Testis (tissue), 2 donors: ENCODE data around the gene LRP1B.

Experiments
- POLR2A ChIP-seq: fragments of 450-650 bp; IDR thresholded peaks from one replicate; pipeline ENCODE4 v1.6.1; 2017; ENCODE audit warnings: antibody characterized with exemption, mild to moderate bottlenecking, moderate library complexity
- TF ChIP-seq, protein P1 (sequence below), 3 experiments: fragments of 450-650 bp in 2 of 3; fragments of 200-600 bp in 1 of 3; sonication (generic) in 1 of 3; IDR thresholded peaks; one replicate each; pipeline ENCODE4 v1.5.1; 2016 to 2019; ENCODE audit warnings: antibody characterized with exemption in 3 of 3, mild to moderate bottlenecking in 2 of 3, moderate library complexity in 1 of 3

DNA sequence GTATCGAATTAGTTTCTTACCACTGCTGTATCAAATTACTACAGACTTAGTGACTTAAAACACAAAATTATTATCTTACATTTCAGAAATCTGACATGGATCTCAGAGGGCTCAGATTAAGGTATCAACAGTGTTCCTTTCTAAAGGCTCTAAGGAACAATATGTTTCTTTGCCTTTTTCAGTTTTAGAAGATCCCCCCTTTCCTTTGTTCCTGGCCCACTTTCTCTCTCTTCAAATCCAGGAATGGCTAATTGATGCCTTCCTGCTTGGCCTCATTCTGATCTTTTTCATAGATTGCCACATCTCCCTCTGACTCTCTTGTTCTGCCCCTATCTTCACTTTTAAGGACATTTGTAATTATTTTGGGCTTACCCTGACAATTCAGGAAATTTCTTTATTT is 65.7 kb downstream of the LRP1B start:
- TF ChIP-seq, protein P1, sequence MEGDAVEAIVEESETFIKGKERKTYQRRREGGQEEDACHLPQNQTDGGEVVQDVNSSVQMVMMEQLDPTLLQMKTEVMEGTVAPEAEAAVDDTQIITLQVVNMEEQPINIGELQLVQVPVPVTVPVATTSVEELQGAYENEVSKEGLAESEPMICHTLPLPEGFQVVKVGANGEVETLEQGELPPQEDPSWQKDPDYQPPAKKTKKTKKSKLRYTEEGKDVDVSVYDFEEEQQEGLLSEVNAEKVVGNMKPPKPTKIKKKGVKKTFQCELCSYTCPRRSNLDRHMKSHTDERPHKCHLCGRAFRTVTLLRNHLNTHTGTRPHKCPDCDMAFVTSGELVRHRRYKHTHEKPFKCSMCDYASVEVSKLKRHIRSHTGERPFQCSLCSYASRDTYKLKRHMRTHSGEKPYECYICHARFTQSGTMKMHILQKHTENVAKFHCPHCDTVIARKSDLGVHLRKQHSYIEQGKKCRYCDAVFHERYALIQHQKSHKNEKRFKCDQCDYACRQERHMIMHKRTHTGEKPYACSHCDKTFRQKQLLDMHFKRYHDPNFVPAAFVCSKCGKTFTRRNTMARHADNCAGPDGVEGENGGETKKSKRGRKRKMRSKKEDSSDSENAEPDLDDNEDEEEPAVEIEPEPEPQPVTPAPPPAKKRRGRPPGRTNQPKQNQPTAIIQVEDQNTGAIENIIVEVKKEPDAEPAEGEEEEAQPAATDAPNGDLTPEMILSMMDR (IDR thresholded peaks at IDR 0.05) = no peak
- TF ChIP-seq POLR2A = no peak
